GM12892 (cell line): ENCODE results near the gene RTRAF.

Experiments
- POLR2AphosphoS5 ChIP-seq: IDR thresholded peaks from 2 replicates; pipeline ENCODE4 v1.6.1; 2011; ENCODE audit warnings: low read depth, low read length, control low read depth
- TAF1 ChIP-seq: IDR thresholded peaks from 2 replicates; pipeline ENCODE4 v1.6.1; 2011; ENCODE audit warnings: low read depth, mild to moderate bottlenecking, control low read depth, low read length, borderline replicate concordance

DNA sequence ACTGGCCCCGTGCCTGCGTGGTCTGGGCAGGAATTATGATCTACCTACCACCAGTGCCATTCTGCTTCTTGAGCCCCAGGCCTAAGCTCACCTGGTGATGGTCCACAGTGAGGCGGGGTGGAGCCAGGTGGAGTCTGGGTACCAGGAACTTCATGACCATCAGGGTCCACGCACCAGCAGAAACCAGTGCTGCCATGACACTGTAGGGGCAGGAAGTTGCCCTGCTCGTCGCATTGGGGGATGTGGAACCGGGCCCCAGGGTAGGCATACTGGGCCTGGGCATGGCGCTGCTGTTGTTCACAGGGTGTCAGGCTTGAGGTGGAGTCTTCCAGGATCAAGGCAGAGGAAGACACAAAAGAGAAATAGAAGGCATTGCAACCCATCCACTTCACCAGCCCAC is 29.6 kb downstream of the RTRAF start:
- no peak for TF ChIP-seq POLR2AphosphoS5
- TF ChIP-seq TAF1, result no peak
